Fibroblast of skin of left biceps (primary cell): ENCODE results near the gene PTPRD.

Experiments
- DNase-seq, 2 experiments: peaks; one replicate each; pipeline ENCODE4 v3.0.0-alpha.2; 2013; ENCODE audit warnings: low read depth in 2 of 2

Gene PTPRD

DNA sequence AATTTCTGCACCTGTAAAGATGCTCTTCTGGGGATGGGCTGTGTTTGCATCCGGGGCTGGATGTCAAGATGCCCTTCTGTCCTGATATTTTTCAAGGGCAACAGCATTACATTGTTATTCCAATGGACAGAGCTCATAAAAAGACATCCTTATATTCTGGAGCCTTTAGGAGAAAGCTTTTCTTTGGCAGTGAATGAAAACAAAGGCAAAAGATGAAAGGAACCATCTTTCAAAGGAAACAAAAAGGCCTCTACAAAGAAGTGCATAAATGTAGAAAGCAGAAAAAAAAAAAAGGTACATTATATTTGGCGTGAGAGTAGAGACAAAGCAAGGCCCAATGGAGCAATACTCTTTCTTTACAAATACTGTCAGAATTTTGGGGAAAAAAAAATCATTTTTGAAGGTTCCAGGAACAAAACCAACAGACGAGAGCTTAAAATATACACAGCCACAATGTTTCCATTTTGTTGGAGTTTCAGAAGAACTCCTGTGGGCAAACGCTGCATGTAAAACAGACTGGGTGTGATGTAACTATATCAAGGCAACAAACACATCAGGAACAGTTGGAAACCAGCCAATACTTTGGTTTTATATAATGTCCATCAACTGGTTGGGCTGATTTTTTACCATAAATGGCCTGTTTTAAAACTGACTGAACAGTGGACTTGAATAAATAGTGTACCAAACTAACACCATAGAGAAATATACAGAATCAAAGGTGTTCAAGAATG is 1927.7 kb downstream of the PTPRD start:
- DNase-seq = peak in 1 of 2 experiments; percentile 13

DNA sequence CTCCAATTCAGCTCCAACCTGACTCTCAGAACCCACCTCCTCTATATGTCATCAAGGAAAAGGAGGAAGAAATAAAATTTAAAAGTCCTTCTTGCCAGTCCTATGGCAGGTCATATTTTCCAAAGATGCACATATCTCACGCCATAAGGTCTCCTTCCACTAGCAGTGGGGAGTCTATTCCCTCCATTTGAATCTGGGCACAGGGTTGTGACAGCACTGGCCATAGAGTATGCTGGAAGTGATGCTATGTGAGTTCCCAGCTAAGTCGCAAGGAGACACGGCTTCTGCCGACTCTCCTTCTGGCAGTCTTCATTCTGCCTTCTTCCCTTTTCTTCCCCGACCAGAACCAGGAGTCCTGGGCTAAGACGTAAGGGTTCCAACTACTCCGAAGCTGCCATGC is 1929.3 kb downstream of the PTPRD start:
- DNase-seq = no peak

DNA sequence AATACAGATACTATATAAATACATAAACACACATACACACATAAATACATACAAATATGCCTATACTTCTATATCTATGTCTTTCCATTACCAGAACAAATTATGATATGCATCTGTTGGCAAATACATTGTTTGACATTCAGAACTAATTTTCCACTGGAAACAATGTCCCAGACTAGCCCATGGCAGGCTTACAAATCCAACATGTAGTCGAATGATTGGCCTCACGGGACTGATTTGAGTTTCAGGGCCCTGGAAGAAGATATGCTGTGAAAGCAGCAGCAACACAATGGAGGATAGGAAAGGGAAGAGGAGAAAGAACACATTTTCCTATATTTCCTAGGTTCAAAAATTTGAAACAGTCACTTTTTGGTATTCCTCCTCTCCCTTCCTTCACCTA is 1932.1 kb downstream of the PTPRD start:
- no peak for DNase-seq

DNA sequence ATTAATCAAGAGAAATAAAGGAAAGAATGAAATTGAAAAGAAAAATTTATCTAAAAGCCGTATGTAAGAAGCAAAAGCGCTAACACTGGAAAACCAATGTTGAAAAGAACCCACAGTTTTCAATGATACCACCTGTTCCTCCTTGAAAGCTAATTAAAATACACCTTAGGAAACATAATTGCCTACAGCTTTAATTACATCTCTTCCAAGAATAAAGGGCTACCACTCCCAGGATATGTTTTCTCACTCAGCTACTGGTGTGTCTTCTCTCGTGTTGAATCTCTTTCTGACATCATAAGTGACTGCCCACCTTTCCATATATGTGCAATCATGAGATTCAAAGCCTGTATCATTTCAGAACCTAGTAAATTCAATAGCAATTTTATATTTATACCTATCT is 1932.6 kb downstream of the PTPRD start:
- no peak for DNase-seq

DNA sequence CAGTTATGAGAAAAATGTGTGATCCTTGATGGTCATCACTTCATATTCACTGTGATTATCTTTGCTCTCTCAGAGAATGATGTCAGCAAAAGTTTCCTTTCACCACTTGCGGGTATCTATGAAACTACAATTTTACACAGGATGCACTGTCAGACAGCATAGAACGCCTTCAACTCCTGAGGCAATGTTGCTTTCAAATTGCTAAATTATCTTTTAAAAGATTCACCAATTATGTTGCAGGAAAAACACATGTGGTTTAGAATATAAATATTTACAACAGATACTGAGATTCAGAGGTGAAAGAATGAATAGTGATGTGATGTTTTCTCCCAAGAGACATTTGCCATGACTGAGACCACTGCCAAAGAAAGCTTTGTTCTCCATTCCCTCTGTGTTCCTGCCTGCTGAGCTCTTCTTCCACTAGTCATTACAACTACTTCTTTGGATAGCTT is 1933.4 kb downstream of the PTPRD start:
- DNase-seq = peak in 1 of 2 experiments; percentile 15

DNA sequence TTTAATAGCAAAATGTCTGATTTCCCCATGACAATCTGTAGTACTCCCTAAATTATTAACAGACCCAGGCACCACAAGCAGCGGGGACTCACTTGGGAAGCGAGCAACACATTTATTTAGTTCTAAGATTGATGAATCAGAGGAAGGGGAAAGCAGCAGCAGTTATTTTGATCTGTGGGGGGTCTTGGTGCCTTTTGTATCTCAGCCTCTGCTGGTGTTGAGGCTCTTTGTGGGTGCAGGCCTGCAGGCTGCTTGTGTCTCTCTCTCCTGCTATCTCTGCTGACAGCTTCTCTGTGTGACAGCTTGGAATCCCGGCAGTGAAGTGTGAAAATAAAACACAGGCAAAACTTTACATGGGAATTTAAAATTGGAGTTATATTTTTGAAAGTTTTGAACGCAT is 1935.1 kb downstream of the PTPRD start:
- DNase-seq = no peak

DNA sequence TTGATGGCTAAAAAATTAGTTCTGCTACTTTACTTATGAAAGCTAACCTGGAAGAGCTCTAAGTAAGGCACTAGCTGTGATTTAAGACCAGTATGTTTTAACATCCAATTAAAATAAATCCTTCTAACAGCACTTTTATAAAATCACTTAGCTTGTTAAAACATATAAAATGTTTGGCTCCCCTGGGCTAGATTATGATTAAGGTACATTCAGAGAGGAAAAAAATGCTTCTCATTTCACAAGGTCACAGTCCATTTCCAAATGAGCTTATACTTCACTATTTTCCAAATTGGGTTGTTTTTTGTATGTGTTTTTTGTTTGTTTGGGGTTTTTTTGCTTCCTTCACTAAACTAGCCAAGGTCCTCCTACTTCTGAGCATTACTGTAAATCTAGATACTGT is 1938.3 kb downstream of the PTPRD start:
- DNase-seq = no peak

DNA sequence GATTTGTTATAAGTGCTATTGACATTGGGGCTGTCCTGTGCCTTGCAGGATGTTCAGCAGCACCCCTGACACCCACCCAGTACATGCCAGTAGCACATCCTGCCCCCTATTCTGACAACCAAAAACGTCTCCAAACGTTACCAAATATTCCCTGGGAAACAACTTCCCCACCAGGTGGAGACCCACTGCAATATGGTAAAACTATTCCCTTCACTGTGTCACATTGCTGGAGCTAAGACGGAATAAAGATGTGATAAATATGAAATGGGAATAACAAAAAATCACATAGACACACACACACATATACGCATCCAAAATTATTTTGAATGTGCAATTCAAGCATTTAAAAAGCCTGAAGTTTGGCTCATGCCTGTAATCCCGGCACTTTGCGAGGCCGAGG is 1939.0 kb downstream of the PTPRD start:
- no peak for DNase-seq

DNA sequence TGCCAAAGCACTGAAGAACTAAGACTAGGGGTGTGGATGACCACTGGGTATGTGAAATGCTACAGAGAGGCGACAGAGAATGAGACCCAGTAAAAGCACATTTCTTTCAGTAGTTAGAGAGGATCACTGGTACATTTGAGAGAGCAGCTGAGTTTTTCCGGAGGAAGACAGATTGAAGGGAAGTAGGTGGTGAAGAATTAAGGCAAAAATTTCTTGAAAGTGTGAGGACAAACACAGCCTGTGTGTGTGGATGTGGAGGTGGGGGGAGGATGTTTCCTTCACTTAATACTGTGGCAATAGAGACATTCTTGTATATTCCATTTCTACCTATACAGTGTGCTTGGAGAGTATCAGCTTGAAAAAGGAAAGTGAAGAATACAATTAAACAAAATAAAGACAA is 1942.1 kb downstream of the PTPRD start:
- DNase-seq = no peak

DNA sequence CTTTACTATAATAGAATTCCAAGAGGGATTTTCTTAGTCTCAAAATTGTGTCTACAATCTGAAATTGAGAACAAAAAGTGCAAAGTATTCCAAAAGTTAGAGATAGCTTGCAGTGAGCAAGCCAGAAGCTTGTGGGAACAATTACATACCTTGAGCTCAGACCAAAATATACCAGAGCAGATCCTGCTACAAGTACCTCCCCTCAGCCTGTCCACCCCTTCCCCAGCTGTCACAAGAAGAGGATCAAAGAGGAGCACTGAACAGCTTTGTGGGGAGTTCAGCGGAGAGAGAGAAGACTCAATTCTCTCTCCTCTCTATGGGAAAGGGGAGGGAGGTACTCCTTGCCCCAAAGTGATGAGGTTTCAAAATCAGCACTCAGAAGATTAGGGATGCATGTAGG is 1944.1 kb downstream of the PTPRD start:
- DNase-seq = no peak

DNA sequence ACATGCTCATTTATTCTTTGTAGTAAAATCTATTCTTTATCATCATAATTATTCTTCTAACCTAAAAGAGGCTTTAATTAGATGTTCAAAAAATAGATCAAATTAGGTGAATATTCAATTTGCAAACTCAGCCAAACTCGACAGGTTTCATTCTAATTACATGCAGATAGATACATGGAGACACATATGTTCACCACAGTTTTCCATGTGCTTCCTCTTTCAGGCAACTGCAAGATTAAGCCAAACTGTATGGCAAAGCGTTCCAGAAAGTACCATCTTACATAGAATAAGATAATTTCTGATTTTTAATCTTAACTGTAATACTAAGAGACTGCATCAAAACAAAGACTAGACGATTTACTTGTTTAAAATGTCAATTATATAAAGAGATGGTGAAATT is 1944.6 kb downstream of the PTPRD start:
- no peak for DNase-seq

DNA sequence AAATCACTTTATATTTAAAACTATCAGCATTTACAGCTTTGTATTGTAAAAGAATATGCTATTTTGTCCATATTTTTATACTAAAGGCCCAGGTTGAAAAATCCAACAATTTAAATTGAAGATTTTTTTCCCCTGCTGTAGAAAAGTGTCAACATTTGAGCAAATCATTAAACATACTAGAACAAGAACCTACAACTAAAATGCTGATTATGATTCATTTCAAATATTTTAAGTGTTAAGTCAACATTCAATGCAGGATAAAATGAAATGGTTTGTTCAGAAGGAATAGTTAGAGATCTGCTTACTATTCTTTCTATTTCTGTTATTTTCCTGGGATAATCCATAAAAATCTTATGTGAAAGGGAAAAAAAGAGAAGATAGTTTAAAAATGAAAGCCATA is 1946.7 kb downstream of the PTPRD start:
- DNase-seq = no peak

DNA sequence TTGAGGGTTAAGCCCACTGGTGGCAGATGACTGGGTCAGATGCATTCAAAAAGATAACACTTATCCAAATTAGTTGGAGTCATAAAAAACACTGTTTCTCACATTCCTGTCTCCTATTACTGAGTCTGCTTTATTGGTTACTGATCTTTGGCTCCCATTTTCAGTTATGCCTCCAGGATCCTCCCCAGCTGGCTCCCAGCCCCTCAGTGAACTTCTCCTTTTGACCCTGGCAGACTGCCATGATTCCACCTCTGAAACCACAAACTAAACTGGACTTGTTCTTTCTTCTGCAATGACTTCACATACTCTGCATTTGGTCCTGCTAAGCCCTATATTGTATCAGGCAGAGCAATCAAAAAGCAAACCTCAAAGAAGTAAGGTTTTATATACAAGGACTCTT is 1952.4 kb downstream of the PTPRD start:
- peak; percentile 59 to 65 for DNase-seq

DNA sequence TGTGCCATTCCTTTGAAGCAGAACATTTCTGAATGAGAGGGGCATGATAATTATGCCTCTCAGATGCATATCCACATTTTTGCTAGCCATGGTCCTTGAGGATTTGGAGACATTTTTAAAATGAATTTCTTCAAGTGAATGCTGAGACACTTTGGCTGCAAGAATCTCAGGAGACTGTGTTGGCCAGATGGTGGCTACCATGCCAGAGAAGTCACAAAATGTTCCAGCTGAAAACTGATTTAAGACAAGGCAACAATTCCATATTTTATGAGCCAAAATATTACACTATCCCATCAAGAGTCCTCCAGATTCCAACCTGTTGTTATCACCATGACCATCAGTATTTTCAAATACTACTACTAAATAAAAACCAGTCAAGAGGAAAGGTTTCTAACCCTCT is 1953.7 kb downstream of the PTPRD start:
- no peak for DNase-seq

DNA sequence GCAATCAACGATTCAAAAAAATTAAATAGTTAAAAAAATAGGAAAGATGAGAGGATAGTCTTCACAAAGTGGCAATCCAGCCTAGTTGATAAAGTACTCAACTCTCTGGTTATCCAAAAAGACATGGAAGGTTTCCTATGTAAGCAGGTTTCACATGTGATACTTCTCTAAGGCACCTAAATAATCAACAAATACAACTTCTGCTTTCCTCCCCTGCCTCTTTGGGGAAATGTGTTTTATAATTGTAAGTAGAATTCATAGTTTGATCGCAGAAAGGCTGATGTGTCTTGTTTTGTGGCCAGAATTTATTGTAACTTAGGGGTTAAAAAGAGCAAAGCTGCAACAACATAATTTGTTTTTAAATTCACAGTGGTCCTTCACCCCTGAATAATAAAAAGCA is 1957.7 kb downstream of the PTPRD start:
- DNase-seq = no peak

DNA sequence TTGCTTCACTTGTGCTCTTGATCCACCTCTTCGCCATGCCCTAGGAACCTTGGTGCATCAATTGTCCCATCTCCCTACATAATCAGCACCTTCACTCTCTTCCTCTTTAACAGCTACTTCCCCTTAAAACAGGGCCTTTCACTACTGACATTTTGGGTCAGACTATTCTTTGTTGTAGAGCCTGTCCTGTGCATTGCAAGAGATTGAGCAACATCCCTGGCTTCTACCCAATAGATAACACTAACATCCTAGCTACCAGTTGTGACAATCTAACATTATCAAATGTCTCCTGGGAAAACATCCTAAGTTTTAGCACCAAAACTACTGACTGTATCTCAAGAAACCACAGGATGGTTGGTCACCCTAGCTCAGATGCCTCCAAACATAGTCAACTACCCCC is 1958.9 kb downstream of the PTPRD start:
- DNase-seq = no peak

DNA sequence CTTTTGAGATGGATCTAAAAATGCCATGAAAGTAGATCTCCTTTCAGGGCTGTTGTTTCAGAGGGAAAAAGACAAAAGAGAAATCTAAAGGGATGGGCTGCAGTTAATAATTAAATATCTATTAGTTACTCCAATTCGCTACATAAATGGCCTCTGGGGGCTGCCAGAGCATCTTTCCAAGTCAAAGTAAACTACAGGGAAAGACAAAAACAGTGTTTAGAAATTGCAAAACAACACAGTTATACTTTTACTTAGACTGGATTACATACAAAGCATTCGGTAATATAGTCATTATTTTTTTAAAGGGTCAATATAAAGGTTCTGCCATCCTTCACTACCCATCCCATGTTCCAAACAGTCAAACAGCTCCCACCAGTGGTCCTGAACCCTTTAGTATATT is 1959.7 kb downstream of the PTPRD start:
- no peak for DNase-seq

DNA sequence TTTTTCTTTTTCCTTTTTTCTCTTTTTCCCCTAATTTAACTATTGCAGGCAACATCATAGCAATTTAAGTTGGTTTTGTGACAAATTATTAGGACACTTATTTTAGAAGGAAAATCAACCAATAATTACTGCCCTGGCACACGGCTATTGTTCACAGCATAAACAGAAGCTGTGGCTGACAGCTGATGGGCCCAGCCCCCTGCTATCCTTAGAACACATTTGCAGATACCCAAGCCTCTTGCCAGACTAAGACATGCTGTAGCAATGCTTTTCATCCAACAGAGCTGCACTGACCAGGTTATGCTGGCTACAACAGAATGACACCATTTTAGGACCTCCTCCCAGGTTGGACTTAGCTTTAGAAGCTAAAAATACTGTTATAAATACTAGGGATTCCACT is 1960.5 kb downstream of the PTPRD start:
- DNase-seq = no peak

DNA sequence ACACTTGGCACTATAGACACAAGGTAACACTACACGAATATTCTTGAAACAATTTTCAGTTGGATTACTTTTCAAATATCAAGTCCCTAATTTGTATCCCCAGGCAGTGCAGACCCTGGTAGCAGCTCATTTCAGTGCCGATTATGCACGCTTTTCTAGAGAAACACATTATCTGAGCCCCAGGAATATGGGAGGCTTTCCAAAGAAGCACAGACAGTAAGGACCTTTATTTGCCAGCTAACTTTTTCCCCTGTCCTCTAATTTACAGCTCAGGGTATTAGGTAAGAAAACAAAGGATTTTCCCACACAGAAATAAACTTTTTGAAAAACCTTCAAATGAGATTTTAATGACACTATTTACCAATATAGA is 1961.0 kb downstream of the PTPRD start:
- DNase-seq = no peak

DNA sequence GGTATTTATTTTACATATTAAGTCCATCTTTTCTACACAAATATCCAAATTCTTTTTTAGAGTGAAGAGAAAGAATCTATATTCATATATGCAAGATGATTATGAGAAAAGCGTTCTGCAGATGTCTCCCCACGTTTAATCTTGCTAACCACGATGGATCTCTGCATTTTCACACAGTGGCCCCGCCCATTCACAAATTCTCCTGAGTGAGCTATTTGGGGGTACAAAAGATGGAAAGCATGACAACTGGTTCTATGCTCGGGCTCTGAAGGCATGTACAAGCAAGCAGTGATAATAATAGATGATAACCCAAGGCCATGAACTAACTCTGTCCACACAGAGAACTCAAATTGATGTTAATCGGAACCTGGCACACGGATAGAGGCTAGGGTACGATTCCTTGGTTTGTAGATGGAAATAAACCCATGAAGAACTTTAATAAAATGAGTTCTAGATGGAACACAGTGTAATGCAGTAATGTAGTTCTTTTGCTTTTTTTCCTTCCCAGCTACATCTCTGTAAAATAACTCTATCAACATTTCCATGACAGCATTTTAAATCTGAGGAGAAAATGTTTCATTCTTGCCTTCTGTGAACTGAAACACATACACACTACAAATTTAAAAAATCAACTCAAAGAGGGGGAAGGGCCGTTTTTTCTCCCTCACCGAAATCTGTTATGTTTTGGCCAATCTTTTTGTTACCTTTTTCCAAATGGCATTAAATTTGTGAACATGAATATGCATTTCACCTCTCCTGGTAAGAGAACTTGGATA is 1961.5 kb downstream of the PTPRD start:
- DNase-seq = no peak

DNA sequence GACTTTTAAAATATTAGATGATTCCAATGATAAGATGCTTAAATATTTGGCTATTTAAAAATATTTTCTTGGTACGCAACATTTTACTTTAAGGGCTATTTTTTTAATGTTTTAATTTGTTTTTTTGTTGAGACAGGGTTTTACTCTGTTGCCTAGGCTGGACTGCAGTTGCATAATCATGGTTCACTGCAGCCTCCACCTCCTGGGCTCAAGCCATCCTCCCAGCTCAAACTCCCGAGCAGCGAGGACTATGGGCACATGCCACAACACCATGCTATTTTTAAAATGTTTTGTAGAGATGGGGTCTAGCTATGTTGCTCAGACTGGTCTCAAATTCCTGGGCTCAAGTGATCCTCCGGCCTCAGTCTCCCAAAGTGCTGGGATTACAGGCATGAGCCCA is 1963.0 kb downstream of the PTPRD start:
- DNase-seq = no peak

DNA sequence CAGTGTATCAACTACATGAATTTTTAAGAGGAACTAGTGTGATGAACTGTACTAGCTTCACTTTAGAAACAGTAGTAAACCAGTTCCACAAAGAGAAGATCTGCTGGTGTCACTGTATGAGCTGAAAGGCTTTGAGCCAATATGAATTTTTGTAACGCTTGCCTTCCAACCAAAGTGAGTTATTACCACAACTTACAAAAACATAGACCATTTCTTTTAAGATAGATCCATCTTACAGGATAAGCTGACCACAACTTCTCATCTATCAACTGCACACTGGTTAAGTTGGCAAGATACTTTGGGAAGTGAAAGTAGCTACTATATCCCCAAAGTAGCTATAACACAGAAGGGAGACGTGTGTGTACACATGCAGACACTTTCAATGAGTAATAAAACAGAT is 1963.6 kb downstream of the PTPRD start:
- peak; percentile 24 to 25 for DNase-seq

DNA sequence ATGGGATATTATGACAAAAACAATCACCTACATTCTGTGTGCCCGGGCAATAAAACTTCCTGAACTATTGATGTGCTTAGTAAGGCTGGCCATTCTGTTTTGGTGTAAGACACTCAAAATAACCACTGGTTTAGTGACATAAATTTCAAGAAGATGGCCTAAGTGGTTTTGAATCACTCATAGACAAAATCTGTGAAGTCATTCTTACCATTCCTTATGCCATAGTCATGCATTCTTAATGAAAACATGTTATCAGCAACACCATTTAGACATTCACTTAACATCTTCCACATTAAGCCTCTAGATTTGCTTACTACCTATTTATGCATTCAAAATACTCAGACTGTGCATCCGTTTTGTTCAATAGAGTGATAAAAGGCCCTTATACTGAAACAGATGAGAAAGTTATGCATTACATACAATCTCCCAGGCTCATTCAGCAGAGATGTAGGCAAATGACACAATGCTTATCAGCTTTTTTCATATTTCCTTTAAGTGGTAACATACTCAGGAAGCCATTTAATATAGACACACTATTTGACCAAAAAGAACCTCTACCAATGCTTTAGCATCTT is 1964.4 kb downstream of the PTPRD start:
- peak; percentile 43 to 51 for DNase-seq
